A204.1 (cell line): Measurements from ENCODE around the gene SLC43A3.
"Not testable (repeated sequence)": the region's sequence is repeated elsewhere in the genome, so short reads cannot be mapped to it uniquely, and the experiment has no call there.

Experiments
- FAIRE-seq: peaks from 2 replicates; lab custom pipeline; 2012; peaks lifted over from hg19 to GRCh38; lab: Jason Lieb, UNC

The SLC43A3 gene

DNA sequence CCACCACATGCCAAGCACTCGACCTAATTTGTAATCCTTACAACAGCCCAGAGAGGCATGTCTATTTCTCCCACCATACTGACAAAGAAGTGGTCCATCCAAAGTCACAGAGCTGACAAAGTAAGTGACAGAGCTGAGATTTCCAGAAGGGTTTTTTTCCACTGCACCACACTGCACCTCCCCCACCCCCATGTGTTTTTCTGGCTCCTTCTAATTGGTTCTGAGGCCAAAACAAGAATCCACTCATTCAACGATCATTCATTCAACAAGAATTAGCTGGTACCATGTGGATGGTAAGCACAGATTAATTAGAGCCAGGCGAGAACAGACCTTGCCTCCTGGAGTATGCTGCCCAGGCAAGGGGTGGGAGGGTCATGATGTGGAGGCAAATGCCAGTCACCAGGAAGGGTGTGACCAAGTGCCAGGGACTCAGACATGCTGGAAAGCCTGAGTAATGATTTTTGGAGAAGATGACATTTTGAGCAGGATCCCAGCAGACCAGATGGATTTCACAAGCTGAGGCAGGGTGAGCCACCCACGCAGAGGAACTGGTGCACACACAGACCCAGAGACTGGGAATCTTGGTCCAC, 21.6 kb downstream of the SLC43A3 start:
- FAIRE-seq, result no peak

DNA sequence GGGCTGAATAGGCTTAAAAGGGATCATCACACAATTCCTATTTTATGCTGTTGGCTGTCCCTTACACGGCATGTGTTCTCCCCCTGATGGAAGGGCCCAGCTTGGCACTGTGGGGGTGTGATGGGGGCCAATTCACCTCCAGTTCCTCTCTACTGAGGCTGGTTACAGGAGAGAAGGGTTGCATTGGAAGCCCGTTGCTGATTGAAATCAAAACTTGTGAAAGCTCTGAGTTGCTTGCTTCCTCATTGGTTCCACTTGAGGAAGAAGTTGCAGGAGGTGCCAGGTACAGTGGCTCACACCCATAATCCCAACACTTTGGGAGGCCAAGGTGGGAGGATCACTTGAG, 23.1 kb downstream of the SLC43A3 start:
- FAIRE-seq, result no peak

DNA sequence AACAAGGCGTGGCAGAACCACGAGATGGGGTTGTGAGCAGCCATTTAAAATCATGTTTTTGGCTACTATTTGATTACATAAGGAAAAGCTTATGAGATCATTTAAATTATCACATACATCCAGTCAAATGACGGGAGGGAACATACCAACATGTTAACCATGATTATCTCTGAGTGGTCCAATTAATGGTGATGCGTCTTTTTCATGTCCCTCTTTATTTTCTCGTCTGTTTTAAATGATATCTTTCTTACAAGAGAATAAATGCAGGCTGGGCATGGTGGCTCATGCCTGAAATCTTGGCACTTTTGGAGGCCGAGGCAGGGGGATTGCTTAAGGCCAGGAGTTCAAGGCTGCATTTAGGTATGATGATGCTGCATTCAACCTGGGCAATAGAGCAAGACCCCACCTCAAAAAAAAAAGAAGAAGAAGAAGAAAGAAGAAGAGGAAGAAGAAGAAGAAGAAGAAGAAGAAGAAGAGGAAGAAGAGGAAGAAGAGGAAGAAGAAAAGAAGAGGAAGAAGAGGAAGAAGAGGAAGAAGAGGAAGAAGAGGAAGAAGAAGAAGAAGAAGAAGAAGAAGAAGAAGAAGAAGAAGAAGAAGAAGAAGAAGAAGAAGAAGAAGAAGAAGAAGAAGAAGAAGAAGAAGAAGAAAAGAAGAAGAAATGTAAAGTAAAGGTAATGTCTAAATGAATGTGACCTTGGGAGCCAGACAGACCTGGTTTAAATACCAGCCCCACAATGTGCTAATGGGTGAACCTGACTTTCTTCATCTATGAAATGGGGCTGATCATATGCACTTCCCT, 23.7 kb downstream of the SLC43A3 start:
- FAIRE-seq, result not testable (repeated sequence)

DNA sequence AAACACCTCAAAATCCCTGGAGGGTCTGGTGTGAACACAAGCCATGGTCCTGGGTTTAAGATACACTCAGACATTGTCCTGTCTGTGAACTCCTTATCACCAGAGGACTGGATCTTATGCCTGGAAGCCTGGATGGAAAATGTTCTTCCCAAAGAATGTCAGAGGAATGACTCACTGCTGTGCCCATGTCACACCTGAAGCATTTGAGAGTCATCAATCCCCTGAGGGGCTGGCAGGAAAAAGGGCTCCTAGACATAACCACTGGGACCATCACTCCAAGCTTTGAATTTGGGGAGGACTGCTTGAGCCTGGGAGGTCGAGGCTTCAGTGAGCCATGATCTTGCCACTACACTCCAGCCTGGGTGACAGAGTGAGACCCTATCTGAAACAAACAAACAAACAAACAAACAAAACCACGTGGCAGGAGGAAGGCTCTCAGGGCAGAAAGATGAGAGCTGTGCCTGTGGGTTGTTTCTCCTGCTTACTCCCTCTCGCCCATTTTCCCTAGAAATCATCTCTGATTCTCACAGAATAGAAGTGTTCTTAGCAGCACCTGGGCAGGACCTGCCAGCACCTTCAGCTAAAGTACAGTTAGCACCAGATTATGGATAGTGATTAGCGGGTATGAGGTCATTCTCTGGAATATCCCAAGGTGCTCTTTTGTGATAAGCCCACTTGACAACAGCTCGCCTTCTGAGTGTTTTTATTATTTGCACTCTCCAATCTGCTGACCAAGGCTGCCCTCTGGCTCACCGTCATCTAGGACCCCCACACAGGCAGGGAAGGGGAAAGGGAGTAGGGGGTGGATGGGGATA, 24.5 kb downstream of the SLC43A3 start:
- FAIRE-seq, result no peak

DNA sequence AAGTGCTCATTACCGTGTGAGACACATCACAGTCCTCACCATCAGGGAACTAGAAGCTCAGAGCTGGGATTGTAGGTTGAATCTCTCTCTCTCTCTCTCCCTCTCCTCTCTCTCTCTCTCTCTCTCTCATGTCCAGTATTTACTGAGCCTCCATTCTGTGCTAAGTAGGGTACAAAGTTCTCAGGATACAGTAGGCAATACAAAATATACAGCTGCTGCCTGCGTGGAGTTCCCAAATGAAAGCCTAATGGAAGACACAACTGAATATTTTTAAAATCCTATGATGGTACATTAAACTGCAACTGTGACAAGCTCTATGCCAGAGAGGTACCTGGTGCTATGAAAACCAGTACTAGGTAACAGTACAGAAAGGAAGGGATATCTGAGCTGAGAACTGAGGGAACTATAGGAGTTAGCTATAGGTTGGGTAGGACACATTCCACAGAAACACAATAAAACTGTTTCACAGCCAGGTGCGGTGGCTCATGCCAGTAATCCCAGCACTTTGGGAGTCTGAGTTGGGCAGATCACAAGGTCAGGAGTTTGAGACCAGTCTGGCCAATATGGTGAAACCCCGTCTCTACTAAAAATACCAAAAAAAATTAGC, 26.8 kb downstream of the SLC43A3 start:
- FAIRE-seq, result no peak

DNA sequence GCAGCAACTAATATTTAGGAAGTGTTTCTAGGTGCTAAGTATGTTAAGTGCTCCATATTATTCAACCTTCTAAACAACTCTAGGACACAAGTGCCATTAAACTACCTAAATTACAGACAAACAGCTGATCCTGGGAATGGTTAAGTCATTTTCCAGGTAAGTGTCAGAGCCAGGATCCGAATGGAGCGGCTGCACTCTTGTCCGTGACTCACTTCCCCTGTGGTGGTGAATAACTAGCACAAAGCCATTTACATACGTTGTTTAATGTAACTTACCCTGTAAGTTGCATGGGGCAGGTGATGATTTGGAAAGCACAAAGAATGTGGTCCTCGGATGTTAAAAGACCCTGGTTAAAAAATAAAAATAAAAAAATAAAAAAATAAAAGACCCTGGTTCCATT, 27.7 kb downstream of the SLC43A3 start:
- FAIRE-seq, result no peak

DNA sequence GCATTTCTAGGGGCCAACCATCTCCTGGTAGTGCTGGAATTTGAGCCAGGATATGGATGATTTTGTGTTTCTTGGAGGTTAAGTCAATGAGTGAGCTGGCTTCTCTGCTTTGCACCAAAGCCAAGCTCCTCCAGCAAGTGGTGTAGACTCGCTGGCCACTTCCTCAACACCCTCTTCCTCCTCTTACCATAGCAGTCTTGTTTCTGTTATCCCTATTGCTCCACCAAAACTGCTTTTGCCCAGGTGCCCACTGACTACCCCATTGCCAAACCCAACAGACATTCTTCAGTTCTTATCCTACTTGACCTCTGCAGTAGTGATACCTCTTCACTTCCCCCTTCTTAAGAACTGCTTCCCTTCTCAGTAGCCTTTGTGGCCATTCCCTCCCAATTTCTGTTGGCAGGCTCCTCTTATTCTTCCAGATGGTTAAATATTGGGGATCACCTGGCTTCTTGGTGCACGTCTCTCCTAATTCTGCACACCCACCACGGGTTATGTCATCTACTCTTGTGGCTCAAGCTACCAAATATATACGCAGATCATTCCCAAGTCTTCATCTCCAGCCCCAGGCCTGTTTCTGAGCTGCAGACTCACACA, 29.4 kb downstream of the SLC43A3 start:
- FAIRE-seq, result no peak

DNA sequence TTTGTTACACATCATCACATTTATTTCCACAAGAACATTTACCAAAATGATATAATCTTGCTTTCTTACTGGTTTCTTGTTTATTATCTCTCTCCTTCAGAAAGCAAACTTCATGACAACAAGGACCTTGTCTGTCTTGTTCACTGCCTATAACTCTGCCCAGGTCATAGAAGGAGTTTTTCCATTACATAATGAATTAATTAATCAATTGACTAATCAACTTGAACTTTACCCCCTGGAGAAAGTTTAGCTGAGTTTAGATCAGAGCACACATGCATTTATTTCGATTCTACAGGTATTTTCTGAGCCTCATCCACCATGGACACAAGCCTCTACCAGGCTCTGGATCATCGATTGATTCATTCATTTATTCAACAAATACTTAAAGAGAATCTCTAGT, 30.2 kb downstream of the SLC43A3 start:
- FAIRE-seq, result no peak

DNA sequence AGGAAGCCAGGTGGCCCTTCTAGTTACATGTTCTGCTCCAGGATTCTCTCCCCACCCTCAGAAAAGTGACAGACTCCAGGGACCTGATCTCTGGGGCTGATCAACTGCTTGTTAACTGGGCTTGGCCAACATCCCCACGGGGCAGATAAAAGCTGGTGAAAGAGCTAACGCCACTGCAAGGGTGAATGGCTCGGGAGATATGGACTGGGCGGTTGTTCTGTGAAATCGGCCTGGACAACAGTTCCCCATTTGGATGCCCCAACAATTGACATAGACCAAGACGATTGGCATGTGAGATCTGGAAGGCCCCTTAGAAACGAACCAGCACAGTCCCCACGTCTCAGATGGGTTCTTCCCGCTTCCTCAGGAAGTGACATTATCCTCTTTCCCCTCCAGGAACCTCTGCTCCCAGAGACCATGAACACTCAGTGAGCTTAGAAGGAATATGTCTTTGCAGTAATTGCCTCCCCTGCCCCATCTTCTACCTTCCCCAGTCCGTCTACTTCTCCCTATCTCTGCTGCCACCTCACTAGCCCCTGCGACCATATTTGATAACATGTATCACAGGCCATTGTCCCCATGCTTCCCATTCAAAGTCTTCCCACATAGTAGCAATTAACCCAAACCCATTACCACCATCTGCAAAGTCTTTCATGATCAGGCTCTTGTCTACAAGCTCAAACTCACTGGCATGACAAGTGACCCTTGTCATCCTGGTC, 30.9 kb downstream of the SLC43A3 start:
- no peak for FAIRE-seq

DNA sequence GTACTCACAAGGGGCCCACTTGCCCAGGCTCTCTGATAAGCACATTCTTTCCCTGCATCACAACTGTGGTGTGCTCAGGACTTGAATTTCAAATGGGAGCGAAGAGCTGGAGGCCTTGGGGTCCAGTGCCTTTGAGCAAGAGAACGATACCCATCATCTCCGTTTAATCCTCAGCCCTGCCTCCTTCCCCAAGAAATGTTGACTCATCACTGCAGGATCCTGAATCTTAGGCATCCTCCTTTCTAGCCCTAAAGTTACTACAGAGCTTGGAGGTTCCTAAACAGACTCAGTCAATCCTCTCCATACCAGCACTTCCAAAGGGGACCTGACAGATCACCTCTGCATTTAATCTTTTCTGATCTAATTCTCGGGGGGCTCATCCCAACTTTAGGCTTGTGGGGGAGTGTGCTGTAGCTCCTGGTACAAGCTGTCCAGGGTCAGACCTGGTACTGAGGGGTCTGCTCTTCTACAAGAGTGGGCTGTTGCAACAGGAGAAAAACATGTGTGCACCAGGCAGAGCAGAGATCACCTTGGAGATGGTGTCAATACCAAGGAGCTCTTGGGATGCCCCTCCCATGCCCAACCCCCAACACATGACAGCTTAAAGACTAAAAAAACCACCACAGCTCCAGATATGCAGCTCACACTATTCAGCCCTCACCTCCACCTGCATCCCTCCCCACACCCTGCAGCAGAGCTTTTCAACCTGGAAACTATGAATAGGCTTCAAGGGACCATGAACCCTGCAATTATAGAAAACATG, 32.5 kb downstream of the SLC43A3 start:
- FAIRE-seq, result no peak

DNA sequence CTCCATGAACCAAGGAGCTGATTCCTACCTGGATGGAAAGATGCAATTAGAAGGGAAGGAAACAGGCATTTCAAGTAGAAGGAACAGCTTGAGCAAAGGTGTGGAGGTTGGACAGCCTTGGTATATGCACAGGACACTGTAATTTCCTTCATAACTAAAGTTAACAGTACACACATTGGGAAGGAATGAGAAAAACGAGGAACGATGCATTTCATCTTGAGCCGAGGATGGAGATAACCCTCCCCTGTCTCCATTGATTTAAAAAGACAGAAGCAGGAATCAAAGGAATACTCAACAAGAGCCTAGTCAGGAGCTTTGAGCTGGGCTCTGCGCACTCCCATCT, 34.2 kb downstream of the SLC43A3 start:
- no peak for FAIRE-seq

DNA sequence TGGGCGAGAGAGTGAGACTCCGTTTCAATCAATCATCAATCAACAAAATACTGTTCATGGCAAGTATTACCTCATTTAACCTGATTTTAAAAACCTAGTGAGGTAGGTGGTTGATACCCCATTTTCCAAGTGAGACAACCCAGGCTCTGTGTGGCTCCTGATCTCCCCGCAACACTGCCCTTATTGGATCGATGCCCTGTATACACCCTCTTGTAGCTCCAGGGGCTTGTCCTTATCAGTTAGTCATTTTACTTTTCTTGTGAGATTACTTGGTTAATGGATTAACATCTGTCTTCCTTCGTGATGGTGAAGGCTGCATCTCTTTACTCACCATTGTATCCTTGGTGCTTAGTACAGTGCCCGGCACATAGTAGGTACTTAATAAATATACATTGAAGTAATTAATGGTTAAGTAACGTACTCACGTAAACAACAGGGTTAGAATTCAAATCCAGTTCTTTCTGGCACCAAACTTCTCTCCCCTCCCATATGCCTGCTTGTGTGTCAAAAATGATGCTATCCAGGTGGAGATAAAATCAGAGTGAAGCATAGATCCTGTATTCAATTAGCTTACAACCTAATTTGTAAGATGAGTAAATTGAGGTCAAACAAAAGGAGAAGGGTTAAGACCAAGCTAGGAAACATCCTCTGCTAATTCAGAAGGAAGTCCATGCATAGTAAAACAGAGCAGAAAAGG, 34.7 kb downstream of the SLC43A3 start:
- FAIRE-seq, result no peak

DNA sequence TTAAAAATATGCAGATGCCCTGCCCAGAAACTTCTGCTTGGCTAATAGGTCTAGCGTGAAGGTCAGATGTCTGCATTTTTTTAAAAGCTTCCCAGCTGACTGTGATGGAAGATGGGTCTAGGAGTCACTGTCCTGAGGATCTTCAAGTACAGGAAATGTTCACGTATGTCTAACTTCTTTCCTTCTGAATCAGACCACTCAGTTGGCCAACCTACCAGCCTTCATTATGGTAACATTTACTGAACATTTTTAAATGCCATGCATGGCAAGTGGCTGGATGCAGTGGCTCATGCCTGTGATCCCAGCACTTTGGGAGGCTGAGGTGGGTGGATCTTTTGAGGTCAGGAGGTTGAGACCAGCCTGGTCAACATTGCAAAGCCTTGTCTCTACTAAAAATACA, 35.4 kb downstream of the SLC43A3 start:
- FAIRE-seq, result no peak

DNA sequence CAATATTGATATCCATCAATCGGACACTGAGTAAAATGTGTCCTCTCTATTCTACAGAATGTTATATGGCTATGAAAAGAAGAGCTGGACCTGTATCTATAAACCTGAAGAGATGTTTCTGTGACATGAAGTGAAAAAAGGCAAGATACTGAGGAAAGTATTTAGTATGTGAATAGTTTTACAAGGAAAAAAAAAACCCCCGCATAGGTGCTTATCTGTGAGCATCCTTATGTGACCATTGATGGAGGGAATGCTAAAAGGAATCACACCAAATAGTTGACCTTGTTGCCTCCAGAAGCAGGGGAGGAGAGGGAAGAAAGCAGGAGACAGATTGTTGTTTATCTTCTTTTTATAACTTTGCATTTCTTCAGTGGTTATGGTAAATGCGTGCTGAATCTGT, 35.8 kb downstream of the SLC43A3 start:
- no peak for FAIRE-seq

DNA sequence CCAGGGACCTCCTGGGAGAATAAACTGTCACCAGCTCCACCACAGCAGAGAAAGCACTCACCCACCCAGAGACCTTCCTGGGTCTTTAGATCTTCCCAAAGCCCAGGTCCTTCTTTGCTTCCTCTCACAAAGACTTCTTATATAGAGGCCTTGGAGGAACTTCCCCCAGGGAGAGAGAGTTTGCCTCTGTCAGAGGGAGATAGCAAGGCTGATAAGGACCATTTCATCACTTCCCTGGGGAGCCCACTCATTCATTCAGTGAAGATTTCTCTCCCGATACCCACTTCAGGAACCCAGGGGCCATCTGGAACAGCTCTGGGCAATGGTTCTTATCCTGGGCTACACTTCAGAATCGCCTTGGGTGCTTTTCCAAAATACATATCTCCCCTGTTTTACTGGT, 36.4 kb downstream of the SLC43A3 start, which contains the start of gene PRG2:
TSS of gene PRG2 (minus strand) at position 116 of the 400 bp plus-strand sequence. CDS start 706 bp downstream, outside the sequence.
- no peak for FAIRE-seq

DNA sequence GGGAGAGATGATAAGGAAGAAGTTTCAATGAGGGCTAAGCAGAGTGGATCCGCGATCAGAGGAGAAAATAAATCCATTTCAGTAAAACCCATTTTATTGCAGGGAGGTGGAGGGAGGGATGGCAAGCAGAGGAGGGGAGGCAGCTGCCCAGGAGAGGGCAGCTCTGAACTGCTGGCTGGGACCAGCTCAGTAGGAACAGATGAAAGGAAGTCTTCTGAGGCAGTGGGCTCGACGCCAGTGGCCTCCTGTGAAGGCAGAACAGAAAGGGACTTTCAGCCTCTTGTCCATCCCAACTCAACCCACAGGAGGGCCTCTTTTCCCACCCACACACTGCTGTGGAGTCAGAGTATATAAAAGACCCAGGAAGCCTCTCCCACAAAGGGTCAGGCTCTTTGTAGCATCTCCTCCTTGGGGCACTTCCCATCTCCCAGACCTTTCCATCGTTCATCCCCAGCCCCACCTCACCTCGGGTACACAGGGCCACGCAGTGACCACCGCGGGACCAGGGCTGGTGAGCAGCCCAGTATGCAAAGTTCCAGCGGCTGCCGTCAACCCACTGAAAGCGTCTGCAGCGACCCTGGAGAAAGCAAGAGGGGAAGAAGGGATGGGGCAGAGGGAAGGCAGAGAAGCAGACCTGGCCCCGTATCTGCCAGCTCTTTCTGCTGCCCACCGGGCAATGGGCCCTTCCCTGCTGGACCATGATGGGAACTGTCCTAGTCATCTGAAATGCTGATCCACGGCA, 39.5 kb downstream of the SLC43A3 start:
- no peak for FAIRE-seq

DNA sequence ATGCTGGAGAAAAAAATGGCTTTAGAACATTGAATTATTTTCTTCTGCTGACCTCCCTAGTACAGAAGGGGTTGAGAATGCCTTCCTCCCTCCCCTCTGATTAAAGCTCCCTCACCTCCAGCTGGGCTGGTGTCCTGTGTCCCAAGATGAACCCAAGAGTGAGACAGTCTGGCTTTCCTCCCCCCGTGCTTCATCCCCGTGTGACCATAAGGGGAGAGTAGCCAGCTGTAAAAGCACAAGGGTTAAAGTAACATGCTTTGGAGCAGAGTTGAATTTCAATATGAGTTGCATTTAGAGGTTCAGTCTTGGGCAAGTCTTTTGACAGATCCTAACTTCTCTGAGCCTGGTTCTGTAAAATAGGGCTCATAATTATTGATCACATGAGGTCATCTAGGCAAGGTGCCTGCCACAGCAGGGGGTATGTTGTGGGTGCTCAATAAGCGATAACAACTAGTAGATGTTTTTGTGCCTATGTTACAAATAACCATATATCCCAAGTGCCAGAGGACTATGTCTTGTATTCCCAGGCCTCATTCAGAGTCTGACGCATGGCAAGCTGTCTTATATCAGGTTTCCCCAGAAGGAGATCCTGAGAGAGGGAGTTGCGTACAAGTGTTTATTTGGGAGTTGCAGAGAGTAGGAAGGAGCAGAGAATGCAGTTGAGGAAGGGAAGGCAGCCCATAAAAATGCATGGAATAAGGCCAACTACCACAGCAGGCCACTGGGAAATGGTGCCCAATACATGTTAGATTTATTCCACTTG, 40.6 kb downstream of the SLC43A3 start:
- no peak for FAIRE-seq

DNA sequence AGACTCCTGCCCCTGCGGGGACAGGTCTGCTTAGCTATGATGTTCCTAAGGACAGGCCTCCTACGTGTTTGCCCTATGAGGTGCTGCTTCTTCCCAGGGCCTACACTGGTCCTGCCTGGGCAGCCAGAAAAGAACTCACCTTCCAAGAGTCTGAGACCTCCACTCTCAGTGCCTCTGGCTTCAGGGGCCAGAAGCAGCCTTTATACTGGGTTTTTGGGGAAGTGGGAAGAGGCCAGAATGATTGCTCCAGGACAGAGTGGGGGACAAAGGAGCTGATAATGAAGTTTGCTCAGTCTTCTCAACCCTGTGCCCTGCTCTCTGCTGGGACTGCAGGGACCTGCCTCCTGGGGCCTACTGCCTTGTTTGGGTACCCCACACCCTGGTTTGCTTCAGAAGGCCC, 45.9 kb downstream of the SLC43A3 start, which contains the start of gene PRG3:
TSS of gene PRG3 (minus strand) at position 176 of the 400 bp plus-strand sequence. CDS start 442 bp downstream, outside the sequence.
- FAIRE-seq, result no peak

DNA sequence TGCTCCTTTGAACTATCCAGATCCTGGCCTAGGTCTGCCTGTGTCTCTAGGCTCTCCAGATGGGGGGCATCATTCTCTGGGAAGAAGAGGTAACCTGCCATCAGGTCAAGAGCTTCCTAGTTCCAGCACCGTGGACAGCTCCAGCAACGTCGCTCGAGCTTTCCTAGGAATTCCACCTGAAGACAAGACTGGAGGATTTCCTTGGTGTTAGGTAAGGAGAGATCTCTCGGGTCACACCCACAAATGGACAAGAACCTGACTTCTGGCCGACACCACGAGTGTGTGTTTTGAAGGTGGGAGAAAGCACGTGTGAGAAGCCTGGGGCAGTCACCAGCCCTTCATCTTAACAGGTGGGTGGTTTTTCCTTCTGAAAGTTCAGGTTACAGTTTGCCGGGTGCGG, 47.2 kb downstream of the SLC43A3 start:
- no peak for FAIRE-seq
